ENCODE results near the gene NDUFS6. TPM values are rescaled to one million over a fixed set of nuclear protein-coding genes. Genes with fewer than 3 reads are reported as not detected.

Gene NDUFS6
- total and polyA plus RNA-seq, 5 donors from 2014 or later = 21.6 to 98.7 (median 74.6) TPM

DNA sequence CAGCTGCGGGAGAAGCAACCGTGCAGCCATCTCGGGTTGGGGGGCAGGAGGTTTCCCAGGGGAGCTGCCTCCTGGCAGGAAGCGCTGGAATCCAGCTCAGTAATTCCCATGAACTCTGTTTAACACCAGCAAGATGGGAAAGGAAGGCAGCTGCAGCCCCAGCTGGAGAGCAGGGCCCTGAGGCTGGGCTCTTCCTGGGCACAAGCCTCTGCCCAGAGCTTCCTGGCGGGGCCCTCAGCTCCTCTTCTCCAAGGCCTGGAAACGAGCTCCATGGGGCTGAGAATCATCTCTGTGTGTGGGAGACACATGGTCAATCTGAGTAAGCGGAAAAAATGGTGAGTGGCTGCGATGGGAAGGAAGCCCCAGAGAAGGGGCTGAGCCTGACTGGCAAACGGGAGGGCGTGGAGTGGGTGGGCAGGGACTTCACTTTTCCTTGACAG, 7.9 kb upstream of the NDUFS6 start:
- peak overlapping the region; percentile 82 for H3K27ac ChIP-seq (ENCODE audit: insufficient read depth, low read length, poor library complexity, severe bottlenecking)
- no peaks in the 10 kb centered on the region for H3K27me3 ChIP-seq (ENCODE audit: control insufficient read depth, insufficient read depth, low read length)
- Mint-ChIP-seq H3K27me3 (no peaks in the 10 kb centered on the region), H3K27ac (peak overlapping the region; percentile 96 to 97 (median 97)), H3K9me3 (peaks cover 0 to 4% (median 0%) of the 10 kb centered on the region in 7 donors), H3K4me3 (peak overlapping the region; percentile 89 to 94 (median 92)), H3K4me1 (peaks cover 14 to 76% (median 45%) of the 10 kb centered on the region in 4 donors), H3K36me3 (peaks cover 6% of the 10 kb centered on the region)
- no peaks in the 10 kb centered on the region for H3K9me3 ChIP-seq (ENCODE audit: control insufficient read depth in 2 of 2, low read length in 2 of 2)
- DNase-seq (no peak), ATAC-seq (ENCODE audit: low read depth in 2 of 2) (no peak)
- peaks cover 58% of the 10 kb centered on the region for H3K4me1 ChIP-seq (ENCODE audit: control insufficient read depth, insufficient read depth, low read length, poor library complexity, severe bottlenecking)
- H3K36me3 ChIP-seq (ENCODE audit: control insufficient read depth, insufficient read depth, low read length) = peaks cover 14% of the 10 kb centered on the region
- H3K4me3 ChIP-seq (ENCODE audit: low read depth, low read length) = peak overlapping the region; percentile 77

DNA sequence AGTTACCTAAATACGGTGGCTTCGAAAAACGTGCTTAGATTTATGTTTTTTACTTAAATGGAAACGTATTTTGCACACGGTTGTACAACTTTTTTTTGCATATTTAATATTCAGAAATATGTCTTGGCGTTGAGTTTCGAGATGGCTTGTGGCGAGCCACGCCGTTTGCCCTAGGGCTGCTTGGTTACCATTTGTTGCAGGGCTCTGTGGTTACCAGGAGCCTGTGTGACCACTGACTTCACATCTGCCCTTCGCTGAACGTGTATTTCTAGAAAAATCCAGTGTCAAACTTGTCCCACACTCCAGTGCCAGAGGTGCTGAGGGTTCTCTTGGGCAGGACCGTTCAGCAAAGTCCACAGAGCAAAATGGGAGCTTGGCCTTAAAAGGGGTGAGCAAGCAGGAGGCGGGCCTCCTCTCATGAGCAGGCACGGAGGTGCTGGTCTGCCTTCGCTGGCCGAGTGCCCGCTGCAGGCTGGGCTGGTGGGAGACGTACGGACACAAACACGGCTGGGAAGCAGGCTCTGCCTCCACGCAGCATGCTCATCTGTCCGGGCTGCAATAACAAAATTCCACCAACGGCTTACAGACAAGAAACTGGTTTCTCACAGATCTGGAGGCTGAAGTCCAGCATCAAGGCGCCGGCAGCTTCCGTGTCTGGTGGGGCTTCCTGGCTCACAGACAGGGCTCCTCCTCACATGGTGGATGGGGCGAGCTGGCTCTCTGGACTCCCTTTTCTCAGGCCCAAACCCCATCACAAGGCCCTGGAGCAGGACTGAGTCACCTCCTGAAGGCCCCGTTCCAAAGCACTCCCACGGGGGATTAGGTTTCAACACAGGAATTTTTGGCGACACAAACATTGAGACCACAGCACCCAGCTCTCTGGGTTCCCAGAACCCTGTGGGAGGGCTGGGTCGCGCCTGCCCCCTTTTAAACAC, 7.0 kb upstream of the NDUFS6 start:
- ATAC-seq (ENCODE audit: low read depth in 2 of 2) (no peak), DNase-seq (peak in 1 of 3 donors; percentile 14)
- Histone ChIP-seq H3K4me3 (ENCODE audit: low read depth, low read length) (peak overlapping the region; percentile 77), H3K4me1 (ENCODE audit: control insufficient read depth, insufficient read depth, low read length, poor library complexity, severe bottlenecking) (peaks cover 63% of the 10 kb centered on the region), H3K27me3 (ENCODE audit: control insufficient read depth, insufficient read depth, low read length) (no peaks in the 10 kb centered on the region), H3K36me3 (ENCODE audit: control insufficient read depth, insufficient read depth, low read length) (peaks cover 14% of the 10 kb centered on the region), H3K27ac (ENCODE audit: insufficient read depth, low read length, poor library complexity, severe bottlenecking) (peak overlapping the region; percentile 82), H3K9me3 (ENCODE audit: control insufficient read depth in 2 of 2, low read length in 2 of 2) (no peaks in the 10 kb centered on the region)
- Mint-ChIP-seq H3K4me3 (peak overlapping the region; percentile 89 to 94 (median 92)), H3K4me1 (peaks cover 17 to 77% (median 47%) of the 10 kb centered on the region in 4 donors), H3K27me3 (no peaks in the 10 kb centered on the region), H3K9me3 (peaks cover 0 to 4% (median 0%) of the 10 kb centered on the region in 7 donors), H3K36me3 (peaks cover 9% of the 10 kb centered on the region), H3K27ac (peak overlapping the region; percentile 67 to 96 (median 80))

DNA sequence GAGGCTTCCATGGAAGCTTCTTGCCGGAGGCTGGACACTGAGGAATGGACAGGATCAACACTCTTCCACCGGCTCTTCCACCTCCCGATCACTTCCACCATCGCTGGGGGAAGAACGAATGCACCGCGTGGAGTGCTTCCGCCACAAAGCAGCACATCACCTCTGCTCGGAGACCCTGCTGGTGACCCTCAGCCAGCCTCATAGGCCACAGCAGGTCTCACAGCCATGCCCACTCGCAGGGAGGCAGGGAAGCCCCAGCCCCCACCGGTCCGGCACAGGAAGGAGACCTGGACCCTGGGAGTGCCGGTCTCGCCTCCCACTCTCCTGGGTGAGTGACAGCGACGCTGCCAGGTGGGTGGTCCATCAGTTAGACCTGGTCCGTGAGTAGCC, 6.3 kb upstream of the NDUFS6 start:
- ATAC-seq (ENCODE audit: low read depth in 2 of 2) (no peak), DNase-seq (no peak)
- H3K4me3 ChIP-seq (ENCODE audit: low read depth, low read length) = no peak overlapping the region
- peaks cover 11 to 74% (median 44%) of the 10 kb centered on the region in 4 donors for H3K4me1 Mint-ChIP-seq
- no peak overlapping the region for H3K27ac ChIP-seq (ENCODE audit: insufficient read depth, low read length, poor library complexity, severe bottlenecking)
- peak overlapping the region in 2 of 3 donors; percentile 2 to 56 for H3K27ac Mint-ChIP-seq
- H3K27me3 ChIP-seq (ENCODE audit: control insufficient read depth, insufficient read depth, low read length) = no peaks in the 10 kb centered on the region
- peak overlapping the region; percentile 27 to 92 (median 60) for H3K4me3 Mint-ChIP-seq
- peaks cover 9% of the 10 kb centered on the region for H3K36me3 Mint-ChIP-seq
- H3K9me3 Mint-ChIP-seq = peaks cover 0 to 4% (median 0%) of the 10 kb centered on the region in 7 donors
- H3K36me3 ChIP-seq (ENCODE audit: control insufficient read depth, insufficient read depth, low read length) = peaks cover 14% of the 10 kb centered on the region
- peaks cover 57% of the 10 kb centered on the region for H3K4me1 ChIP-seq (ENCODE audit: control insufficient read depth, insufficient read depth, low read length, poor library complexity, severe bottlenecking)
- H3K9me3 ChIP-seq (ENCODE audit: control insufficient read depth in 2 of 2, low read length in 2 of 2) = no peaks in the 10 kb centered on the region
- H3K27me3 Mint-ChIP-seq = no peaks in the 10 kb centered on the region

DNA sequence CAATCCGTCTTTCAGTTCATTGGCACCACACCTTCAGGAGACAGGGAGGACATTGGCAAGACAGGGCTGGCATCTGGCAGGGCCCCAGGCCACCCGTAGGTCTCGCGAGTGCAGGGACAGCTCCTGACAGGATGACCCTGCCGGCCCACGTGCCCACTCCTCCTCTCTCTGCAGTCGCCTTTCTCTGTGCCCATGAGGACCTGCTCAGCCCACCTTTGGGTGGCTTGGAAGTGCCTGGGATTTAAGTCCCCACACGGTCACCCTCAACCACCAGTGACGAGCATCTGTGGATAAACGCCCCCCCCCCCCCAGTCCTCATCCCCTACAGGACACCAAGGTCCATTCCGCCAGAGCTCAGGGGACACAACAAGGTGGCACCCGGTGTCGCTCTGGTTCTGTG, 5.7 kb upstream of the NDUFS6 start:
- no peak for DNase-seq

DNA sequence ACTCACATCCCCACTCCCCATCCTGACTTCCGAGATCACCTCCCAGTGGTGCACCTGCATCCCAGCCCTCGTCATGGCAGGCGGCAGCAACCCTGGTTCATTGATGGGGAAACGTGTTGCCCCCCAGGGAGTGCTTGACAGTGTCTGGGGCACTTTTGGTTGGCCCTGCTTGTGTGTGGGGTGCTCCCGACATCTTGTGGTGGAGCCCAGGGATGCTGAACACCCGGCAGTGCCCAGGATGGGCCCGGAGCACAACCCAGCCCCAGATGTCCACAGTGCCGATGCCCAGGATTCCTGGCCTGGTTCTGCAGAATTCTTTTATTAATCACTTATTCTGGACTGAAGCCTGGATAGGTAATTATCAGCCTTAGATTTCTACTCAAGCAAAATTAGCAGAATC, 5.3 kb upstream of the NDUFS6 start:
- no peak for ATAC-seq (ENCODE audit: low read depth in 2 of 2)

More for the DNA sequence above, 5.7 kb upstream of the NDUFS6 start:
- Histone ChIP-seq H3K9me3 (ENCODE audit: control insufficient read depth in 2 of 2, low read length in 2 of 2) (no peaks in the 10 kb centered on the region), H3K4me3 (ENCODE audit: low read depth, low read length) (no peak overlapping the region), H3K27ac (ENCODE audit: insufficient read depth, low read length, poor library complexity, severe bottlenecking) (no peak overlapping the region), H3K4me1 (ENCODE audit: control insufficient read depth, insufficient read depth, low read length, poor library complexity, severe bottlenecking) (peaks cover 59% of the 10 kb centered on the region), H3K27me3 (ENCODE audit: control insufficient read depth, insufficient read depth, low read length) (no peaks in the 10 kb centered on the region), H3K36me3 (ENCODE audit: control insufficient read depth, insufficient read depth, low read length) (peaks cover 14% of the 10 kb centered on the region)
- Mint-ChIP-seq H3K9me3 (peaks cover 0 to 4% (median 0%) of the 10 kb centered on the region in 7 donors), H3K27ac (peak overlapping the region in 1 of 3 donors; percentile 2), H3K36me3 (peaks cover 9% of the 10 kb centered on the region), H3K4me3 (peak overlapping the region in 3 of 4 donors; percentile 27 to 92 (median 29)), H3K27me3 (no peaks in the 10 kb centered on the region), H3K4me1 (peaks cover 11 to 77% (median 45%) of the 10 kb centered on the region in 4 donors)
- ATAC-seq (ENCODE audit: low read depth in 2 of 2) = no peak

DNA sequence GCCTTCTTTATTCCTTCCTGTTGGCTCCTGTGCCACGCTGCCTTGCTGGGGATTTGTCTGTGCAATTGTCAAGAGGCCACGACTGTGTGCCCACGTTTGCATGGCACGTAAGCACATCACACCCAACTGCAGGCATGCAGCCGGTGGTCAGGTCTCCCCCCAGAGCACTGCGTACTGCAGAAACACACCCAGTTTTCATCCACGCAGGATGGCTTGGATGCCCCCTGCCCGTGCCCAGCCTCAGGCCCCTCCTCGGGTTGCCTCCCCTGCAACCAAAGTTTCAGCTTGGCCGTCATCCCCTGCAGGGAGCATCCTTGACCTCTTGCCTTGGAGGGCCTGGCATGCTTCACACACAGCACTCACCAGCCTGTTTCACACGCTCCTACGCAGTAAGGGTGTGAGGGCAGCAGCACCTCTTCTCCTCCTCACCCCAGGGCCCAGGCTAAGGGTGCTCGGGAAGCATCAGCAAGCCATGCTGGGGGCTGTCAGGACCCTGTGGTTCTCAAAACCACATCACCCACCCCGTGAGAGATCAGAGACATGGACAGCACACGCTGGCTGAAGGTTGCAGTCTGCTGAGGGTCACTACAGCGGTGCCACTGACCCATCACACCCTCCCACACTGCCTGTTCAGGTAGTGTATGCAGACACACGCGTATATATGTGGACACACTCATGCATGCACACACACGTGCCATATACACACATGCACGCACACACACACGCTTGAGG, 4.7 kb upstream of the NDUFS6 start:
- H3K27ac Mint-ChIP-seq = no peak overlapping the region
- Histone ChIP-seq H3K36me3 (ENCODE audit: control insufficient read depth, insufficient read depth, low read length) (peaks cover 14% of the 10 kb centered on the region), H3K4me1 (ENCODE audit: control insufficient read depth, insufficient read depth, low read length, poor library complexity, severe bottlenecking) (peaks cover 62% of the 10 kb centered on the region), H3K27me3 (ENCODE audit: control insufficient read depth, insufficient read depth, low read length) (no peaks in the 10 kb centered on the region), H3K4me3 (ENCODE audit: low read depth, low read length) (no peak overlapping the region), H3K9me3 (ENCODE audit: control insufficient read depth in 2 of 2, low read length in 2 of 2) (no peaks in the 10 kb centered on the region), H3K27ac (ENCODE audit: insufficient read depth, low read length, poor library complexity, severe bottlenecking) (no peak overlapping the region)
- H3K9me3 Mint-ChIP-seq = peaks cover 0 to 4% (median 0%) of the 10 kb centered on the region in 7 donors
- ATAC-seq (ENCODE audit: low read depth in 2 of 2) = no peak
- peaks cover 11 to 78% (median 44%) of the 10 kb centered on the region in 4 donors for H3K4me1 Mint-ChIP-seq
- no peaks in the 10 kb centered on the region for H3K27me3 Mint-ChIP-seq
- DNase-seq = no peak
- peaks cover 9% of the 10 kb centered on the region for H3K36me3 Mint-ChIP-seq
- H3K4me3 Mint-ChIP-seq = peak overlapping the region in 3 of 4 donors; percentile 46 to 81 (median 56)

More for the DNA sequence above, 5.3 kb upstream of the NDUFS6 start:
- Mint-ChIP-seq H3K27me3 (no peaks in the 10 kb centered on the region), H3K4me3 (peak overlapping the region in 2 of 4 donors; percentile 29 to 56), H3K4me1 (peaks cover 11 to 81% (median 46%) of the 10 kb centered on the region in 4 donors), H3K9me3 (peaks cover 0 to 4% (median 0%) of the 10 kb centered on the region in 7 donors), H3K36me3 (peaks cover 9% of the 10 kb centered on the region), H3K27ac (no peak overlapping the region)
- Histone ChIP-seq H3K9me3 (ENCODE audit: control insufficient read depth in 2 of 2, low read length in 2 of 2) (no peaks in the 10 kb centered on the region), H3K27me3 (ENCODE audit: control insufficient read depth, insufficient read depth, low read length) (no peaks in the 10 kb centered on the region), H3K36me3 (ENCODE audit: control insufficient read depth, insufficient read depth, low read length) (peaks cover 14% of the 10 kb centered on the region), H3K27ac (ENCODE audit: insufficient read depth, low read length, poor library complexity, severe bottlenecking) (no peak overlapping the region), H3K4me1 (ENCODE audit: control insufficient read depth, insufficient read depth, low read length, poor library complexity, severe bottlenecking) (peaks cover 63% of the 10 kb centered on the region), H3K4me3 (ENCODE audit: low read depth, low read length) (no peak overlapping the region)
- DNase-seq = no peak

DNA sequence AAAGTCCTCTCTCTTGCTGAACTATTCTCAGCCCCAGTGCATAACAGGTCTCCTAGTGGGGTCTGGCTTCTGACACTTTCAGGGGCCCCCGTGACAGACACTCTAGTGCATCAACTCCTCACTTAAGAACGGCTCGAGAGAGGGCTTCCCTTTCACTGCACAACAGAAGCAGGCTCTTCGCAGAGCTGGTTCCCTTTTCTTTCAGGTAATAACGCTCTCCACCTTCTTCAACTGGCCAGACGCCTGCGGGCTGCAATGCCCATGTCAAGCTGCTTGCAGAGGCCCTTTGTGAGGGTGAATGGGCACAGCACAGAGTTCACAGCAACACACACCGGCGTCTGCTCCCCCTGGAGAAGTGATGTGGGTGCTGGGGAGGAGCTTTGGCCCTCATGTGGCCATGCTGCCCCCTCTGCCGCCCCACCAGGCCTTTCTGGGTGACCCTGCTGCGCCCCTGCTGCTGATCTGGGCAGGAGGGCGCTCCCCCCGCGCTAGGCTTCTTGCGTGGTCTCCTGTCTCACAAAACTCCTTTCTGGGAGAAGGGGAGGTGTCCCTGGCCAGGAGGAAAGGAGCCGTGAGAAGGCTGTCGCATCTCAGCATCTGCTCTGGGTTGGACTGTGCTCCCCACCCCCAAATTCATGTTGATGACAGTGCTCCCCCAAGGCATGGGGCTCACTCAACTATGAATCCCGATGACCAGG, 4.0 kb upstream of the NDUFS6 start:
- no peak overlapping the region for H3K4me3 ChIP-seq (ENCODE audit: low read depth, low read length)
- H3K36me3 Mint-ChIP-seq = peaks cover 9% of the 10 kb centered on the region
- no peaks in the 10 kb centered on the region for H3K27me3 Mint-ChIP-seq
- H3K27ac ChIP-seq (ENCODE audit: insufficient read depth, low read length, poor library complexity, severe bottlenecking) = no peak overlapping the region
- ATAC-seq (ENCODE audit: low read depth in 2 of 2) (no peak), DNase-seq (no peak)
- peak overlapping the region in 3 of 4 donors; percentile 81 to 99 (median 93) for H3K4me3 Mint-ChIP-seq
- no peaks in the 10 kb centered on the region for H3K27me3 ChIP-seq (ENCODE audit: control insufficient read depth, insufficient read depth, low read length)
- H3K4me1 Mint-ChIP-seq = peaks cover 11 to 74% (median 45%) of the 10 kb centered on the region in 4 donors
- no peak overlapping the region for H3K27ac Mint-ChIP-seq
- H3K4me1 ChIP-seq (ENCODE audit: control insufficient read depth, insufficient read depth, low read length, poor library complexity, severe bottlenecking) = peaks cover 61% of the 10 kb centered on the region
- no peaks in the 10 kb centered on the region for H3K9me3 ChIP-seq (ENCODE audit: control insufficient read depth in 2 of 2, low read length in 2 of 2)
- peaks cover 14% of the 10 kb centered on the region for H3K36me3 ChIP-seq (ENCODE audit: control insufficient read depth, insufficient read depth, low read length)
- H3K9me3 Mint-ChIP-seq = peaks cover 0 to 4% (median 0%) of the 10 kb centered on the region in 7 donors
